HG03558 (cell line): ENCODE results near the gene MAP3K14.

ENCODE experiments used
- ATAC-seq: cut with Tn5 transposase; IDR thresholded peaks from one replicate; pipeline ENCODE4 v1.9.1; 2021; ENCODE audit warnings: moderate number of reproducible peaks; ENCODE audit not compliant: unreplicated experiment; ENCODE audit errors: extremely low read depth

Gene MAP3K14

GRCh38 chr17:45339646-45340605, 23.1 kb upstream of the MAP3K14 start:
- no peak for ATAC-seq

- ATAC-seq: no peak
Measured at GRCh38 chr17:45338996-45339535, 22.2 kb upstream of the MAP3K14 start.

- ATAC-seq: no peak
Measured at GRCh38 chr17:45338023-45338781, 21.4 kb upstream of the MAP3K14 start.

GRCh38 chr17:45336390-45337182, 19.8 kb upstream of the MAP3K14 start:
- ATAC-seq: no peak

- ATAC-seq: no peak
Measured at GRCh38 chr17:45335721-45336120, 18.9 kb upstream of the MAP3K14 start.

GRCh38 chr17:45334701-45335677, 18.2 kb upstream of the MAP3K14 start:
- no peak for ATAC-seq

GRCh38 chr17:45334231-45334630, 17.4 kb upstream of the MAP3K14 start:
- ATAC-seq: no peak

- ATAC-seq: no peak
Measured at GRCh38 chr17:45333702-45334092, 16.9 kb upstream of the MAP3K14 start.

- no peak for ATAC-seq
Measured at GRCh38 chr17:45332989-45333701, 16.3 kb upstream of the MAP3K14 start.

GRCh38 chr17:45332505-45332904, 15.7 kb upstream of the MAP3K14 start:
- no peak for ATAC-seq

- no peak for ATAC-seq
Measured at GRCh38 chr17:45326626-45327025, 9.8 kb upstream of the MAP3K14 start.

GRCh38 chr17:45325810-45326209, 9.0 kb upstream of the MAP3K14 start:
- no peak for ATAC-seq

GRCh38 chr17:45324336-45324735, 7.5 kb upstream of the MAP3K14 start:
- ATAC-seq: no peak

GRCh38 chr17:45322168-45322567, 5.3 kb upstream of the MAP3K14 start:
- ATAC-seq: no peak

GRCh38 chr17:45320931-45321461, 4.2 kb upstream of the MAP3K14 start:
- ATAC-seq: no peak

- ATAC-seq: no peak
Measured at GRCh38 chr17:45320349-45320930, 3.6 kb upstream of the MAP3K14 start.

- no peak for ATAC-seq
Measured at GRCh38 chr17:45319239-45319703, 2.5 kb upstream of the MAP3K14 start.
